H1 (cell line): ENCODE results near the gene CERT1.
"Not testable (repeated sequence)": the region's sequence is repeated elsewhere in the genome, so short reads cannot be mapped to it uniquely, and the experiment has no call there.

ENCODE experiments used
- CTCF ChIP-seq, 3 experiments: IDR thresholded peaks; 1 replicate in 2 of 3; 2 replicates in 1 of 3; pipeline versions ENCODE4 v1.5.1 to v1.6.1; 2011; ENCODE audit warnings: low read length in 3 of 3, mild to moderate bottlenecking in 3 of 3, inconsistent platforms in 2 of 3, low read depth in 1 of 3, moderate library complexity in 1 of 3; ENCODE audit not compliant: insufficient read depth in 1 of 3; ENCODE audit errors: control extremely low read depth in 1 of 3
- TF ChIP-seq, protein P1 (sequence below): IDR thresholded peaks from 2 replicates; pipeline ENCODE4 v1.6.1; 2012; ENCODE audit warnings: inconsistent platforms

DNA sequence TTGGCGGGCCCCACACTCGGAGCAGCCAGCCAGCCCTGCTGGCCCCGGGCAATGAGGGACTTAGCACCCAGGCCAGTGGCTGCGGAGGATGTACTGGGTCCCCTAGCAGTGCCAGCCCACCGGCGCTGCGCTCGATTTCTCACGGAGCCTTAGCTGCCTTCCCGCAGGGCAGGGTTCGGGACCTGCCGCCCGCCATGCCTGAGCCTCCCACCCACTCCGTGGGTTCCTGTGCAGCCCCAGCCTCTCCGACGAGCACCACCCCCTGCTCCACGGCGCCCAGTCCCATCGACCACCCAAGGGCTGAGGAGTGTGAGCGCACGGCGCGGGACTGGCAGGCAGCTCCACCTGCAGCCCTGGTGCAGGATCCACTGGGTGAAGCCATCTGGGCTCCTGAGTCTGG is 177.7 kb downstream of the CERT1 start:
- TF ChIP-seq CTCF (IDR thresholded peaks at IDR 0.05; ENCODE audit: control extremely low read depth in 1 of 3, insufficient read depth in 1 of 3, low read depth in 1 of 3, low read length in 3 of 3): not testable (repeated sequence)
- TF ChIP-seq, protein P1, sequence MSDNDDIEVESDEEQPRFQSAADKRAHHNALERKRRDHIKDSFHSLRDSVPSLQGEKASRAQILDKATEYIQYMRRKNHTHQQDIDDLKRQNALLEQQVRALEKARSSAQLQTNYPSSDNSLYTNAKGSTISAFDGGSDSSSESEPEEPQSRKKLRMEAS: not testable (repeated sequence)
